Stimulated activated CD4-positive, alpha-beta T cell treated with anti-CD3 and anti-CD28 coated beads, TNF-alpha, amount 100 ng/mL, for 48 hours (primary cell): Measurements from ENCODE around the gene DAAM2.

Experiments
- DNase-seq, 3 donors: peaks; one replicate each; pipeline ENCODE4 v3.0.0-alpha.2; 2020; ENCODE audit warnings: low read depth in 3 of 3

DAAM2 gene

GRCh38 chr6:39848171-39848570, 56.0 kb downstream of the DAAM2 start:
- no peak for DNase-seq

GRCh38 chr6:39849228-39849627, 57.1 kb downstream of the DAAM2 start:
- DNase-seq, result no peak

GRCh38 chr6:39849764-39850163, 57.6 kb downstream of the DAAM2 start:
- DNase-seq, result no peak

GRCh38 chr6:39850736-39851297, 58.6 kb downstream of the DAAM2 start:
- DNase-seq, result no peak

- no peak for DNase-seq
These were observed 59.2 kb downstream of the DAAM2 start for GRCh38 chr6:39851331-39851730.

GRCh38 chr6:39852324-39852723, 60.1 kb downstream of the DAAM2 start:
- DNase-seq, result no peak

GRCh38 chr6:39853604-39854003, 61.4 kb downstream of the DAAM2 start:
- DNase-seq, result no peak

GRCh38 chr6:39855356-39855995, 63.3 kb downstream of the DAAM2 start:
- no peak for DNase-seq

- DNase-seq, result no peak
These were observed 66.8 kb downstream of the DAAM2 start for GRCh38 chr6:39859025-39859424.

- DNase-seq, result no peak
These were observed 69.5 kb downstream of the DAAM2 start for GRCh38 chr6:39861663-39862062.

- DNase-seq, result peak; percentile 6 to 57 (median 56)
These were observed 73.1 kb downstream of the DAAM2 start for GRCh38 chr6:39865011-39865888.

- DNase-seq, result no peak
These were observed 75.4 kb downstream of the DAAM2 start for GRCh38 chr6:39867592-39867991.

- no peak for DNase-seq
These were observed 78.8 kb downstream of the DAAM2 start for GRCh38 chr6:39870950-39871349.

- DNase-seq, result no peak
These were observed 81.3 kb downstream of the DAAM2 start for GRCh38 chr6:39873439-39873838.

GRCh38 chr6:39876111-39876510, 83.9 kb downstream of the DAAM2 start:
- no peak for DNase-seq

GRCh38 chr6:39876826-39877225, 84.7 kb downstream of the DAAM2 start:
- no peak for DNase-seq

- no peak for DNase-seq
These were observed 87.4 kb downstream of the DAAM2 start for GRCh38 chr6:39879535-39879934.

- no peak for DNase-seq
These were observed 88.4 kb downstream of the DAAM2 start for GRCh38 chr6:39880594-39880993.

- DNase-seq, result no peak
These were observed 89.8 kb downstream of the DAAM2 start for GRCh38 chr6:39881851-39882530.

GRCh38 chr6:39882531-39882899, 90.3 kb downstream of the DAAM2 start:
- DNase-seq, result no peak

GRCh38 chr6:39884696-39885095, 92.5 kb downstream of the DAAM2 start:
- DNase-seq, result no peak

- DNase-seq, result no peak
These were observed 93.5 kb downstream of the DAAM2 start for GRCh38 chr6:39885691-39886090.
